B cell (primary cell): Measurements from ENCODE around the gene CNOT6L. TPM values are rescaled to one million over a fixed set of nuclear protein-coding genes. Genes with fewer than 3 reads are reported as not detected.

ENCODE experiments used
- ATAC-seq: fragments of 200-7000 bp; cut with Tn5 transposase; one replicate; pipeline ENCODE4 v1.10.0; 2021; ENCODE audit warnings: low read depth, mild to moderate bottlenecking, moderate number of reproducible peaks, moderate library complexity
- CTCF ChIA-PET: fragments of 350-600 bp; sonication (Branson Sonifier 250); formaldehyde crosslinking; loops from one replicate; lab custom pipeline; 2021; ENCODE audit warnings: antibody characterized with exemption, inconsistent platforms; lab: Charles Lee
- POLR2A ChIA-PET: fragments of 350-600 bp; sonication (Branson Sonifier 250); formaldehyde crosslinking; loops from one replicate; lab custom pipeline; 2021; ENCODE audit warnings: antibody characterized with exemption; lab: Charles Lee
- DNase-seq: peaks from one replicate; pipeline ENCODE4 v3.0.0; 2013
- H2AFZ ChIP-seq: 2 replicates; pipeline ENCODE4 v1.6.1; 2012; ENCODE audit warnings: mild to moderate bottlenecking, low read depth, low read length; ENCODE audit not compliant: insufficient read depth, poor library complexity, severe bottlenecking
- H3K27ac ChIP-seq, 2 donors: 1 replicate in 1 of 2; 2 replicates in 1 of 2; pipeline ENCODE4 v1.5.1; 2012 to 2013; ENCODE audit warnings: low read length in 2 of 2, mild to moderate bottlenecking in 2 of 2, moderate library complexity in 1 of 2
- H3K27me3 ChIP-seq, 4 experiments: fragments of 200-600 bp in 1 of 4; sonication (generic) in 1 of 4; replicated peaks in 1 of 4; 1 replicate in 2 of 4; 2 replicates in 2 of 4; pipeline versions ENCODE4 v1.6.1 to v1.7.0; 2013 to 2016; ENCODE audit warnings: low read length in 3 of 4, mild to moderate bottlenecking in 2 of 4, mixed read lengths in 1 of 4, moderate library complexity in 1 of 4; ENCODE audit not compliant: insufficient read depth in 4 of 4, control insufficient read depth in 3 of 4; ENCODE audit errors: control extremely low read depth in 1 of 4
- H3K36me3 ChIP-seq, 2 experiments: replicated peaks in 1 of 2; 1 replicate in 1 of 2; 2 replicates in 1 of 2; pipeline versions ENCODE4 v1.6.1 to v1.7.1; 2013; ENCODE audit warnings: low read length in 1 of 2; ENCODE audit not compliant: insufficient read depth in 2 of 2, control insufficient read depth in 1 of 2; ENCODE audit errors: control extremely low read depth in 1 of 2, extremely low read depth in 1 of 2
- H3K4me1 ChIP-seq, 2 donors: fragments of 200-600 bp in 1 of 2; sonication (generic) in 1 of 2; 1 replicate in 1 of 2; 2 replicates in 1 of 2; pipeline versions ENCODE4 v1.5.1 to v1.6.1; 2013 to 2017; ENCODE audit warnings: low read length in 2 of 2; ENCODE audit not compliant: control insufficient read depth in 2 of 2, insufficient read depth in 2 of 2
- H3K4me2 ChIP-seq: replicated peaks from 2 replicates; pipeline ENCODE3; 2012; ENCODE audit warnings: mild to moderate bottlenecking, low read depth, low read length; ENCODE audit not compliant: poor library complexity, severe bottlenecking
- H3K4me3 ChIP-seq, 5 experiments: fragments of 200-600 bp in 1 of 5; sonication (generic) in 1 of 5; 1 replicate in 3 of 5; 2 replicates in 2 of 5; pipeline versions ENCODE4 v1.5.1 to v1.7.0; 2011 to 2016; ENCODE audit warnings: low read length in 4 of 5, mild to moderate bottlenecking in 4 of 5, low read depth in 2 of 5, control low read depth in 1 of 5, moderate library complexity in 1 of 5; ENCODE audit not compliant: insufficient read depth in 1 of 5; ENCODE audit errors: control extremely low read depth in 1 of 5, extremely low read depth in 1 of 5
- H3K79me2 ChIP-seq: fragments of 200-600 bp; sonication (generic); one replicate; pipeline ENCODE4 v1.6.0; 2016; ENCODE audit warnings: low read length; ENCODE audit not compliant: control insufficient read depth, insufficient read depth
- H3K9ac ChIP-seq: fragments of 200-600 bp; sonication (generic); 2 replicates; pipeline ENCODE4 v1.6.1; 2017; ENCODE audit warnings: mild to moderate bottlenecking, low read length, moderate library complexity
- H3K9me3 ChIP-seq, 3 donors: one replicate each; pipeline versions ENCODE4 v1.6.1 to v1.7.1; 2013; ENCODE audit warnings: low read length in 2 of 3; ENCODE audit not compliant: control insufficient read depth in 2 of 3, insufficient read depth in 1 of 3; ENCODE audit errors: control extremely low read depth in 1 of 3
- H4K20me1 ChIP-seq: 2 replicates; pipeline ENCODE4 v1.6.0; 2012; ENCODE audit warnings: mild to moderate bottlenecking, low read length; ENCODE audit not compliant: insufficient read depth, control insufficient read depth, poor library complexity, severe bottlenecking
- H3K27ac Mint-ChIP-seq: one replicate; pipeline ENCODE4 v1.8.0; 2021; ENCODE audit warnings: mixed read lengths
- H3K27me3 Mint-ChIP-seq: one replicate; pipeline ENCODE4 v1.8.0; 2021; ENCODE audit warnings: mixed read lengths
- H3K4me1 Mint-ChIP-seq: one replicate; pipeline ENCODE4 v1.8.0; 2021; ENCODE audit warnings: mixed read lengths
- H3K4me3 Mint-ChIP-seq: one replicate; pipeline ENCODE4 v1.8.0; 2021; ENCODE audit warnings: mixed read lengths
- H3K9me3 Mint-ChIP-seq: one replicate; pipeline ENCODE4 v1.8.0; 2022; ENCODE audit warnings: mixed read lengths; ENCODE audit not compliant: insufficient read depth
- CTCF ChIP-seq: fragments of 200-600 bp; IDR thresholded peaks from one replicate; pipeline ENCODE4 v1.8.0; 2022; ENCODE audit warnings: antibody characterized with exemption, mild to moderate bottlenecking
- EZH2 ChIP-seq: IDR thresholded peaks from 2 replicates; pipeline ENCODE4 v1.6.1; 2012; ENCODE audit warnings: borderline replicate concordance, low read depth, mild to moderate bottlenecking, moderate library complexity, low read length; ENCODE audit not compliant: insufficient read depth, poor library complexity, severe bottlenecking
- WGBS: methylation state at CpG from one replicate; pipeline ENCODE4 v1.1.5; 2013; ENCODE audit warnings: missing lambda C conversion rate; ENCODE audit not compliant: insufficient coverage; 5-methylcytosine and 5-hydroxymethylcytosine counted together
- intact Hi-C: fragments of 100-400 bp; cut with micrococcal nuclease; formaldehyde crosslinking; loops from one replicate; pipeline ENCODE4 v1.10.0; 2022
- polyA plus RNA-seq: library from polyadenylated mRNA; depleted of rRNA; stranded (reverse); fragments of >200 nt; gene quantifications from 2 replicates; pipeline ENCODE4 v1.2.3, GENCODE V29; 2012
- total RNA-seq, 2 donors: library from RNA; stranded (reverse); fragments of 120-200 nt in 1 of 2; gene quantifications; 1 replicate in 1 of 2; 2 replicates in 1 of 2; pipeline versions ENCODE4 v1.2.3 to v1.2.4, GENCODE V29; 2013 to 2022

CNOT6L gene
- total and polyA plus RNA-seq, 2 donors (not counting 1 experiment from before 2014, with no cell fraction given), result 18.8 to 119 TPM

GRCh38 chr4:77788990-77789389 is 30.2 kb downstream of the CNOT6L start:
- ChIA-PET CTCF (no interaction called here), POLR2A (no interaction called here)
- H3K27ac ChIP-seq, result no peak overlapping the region
- H3K4me2 ChIP-seq, result no peak overlapping the region
- no peak overlapping the region for H3K4me3 Mint-ChIP-seq
- no peak overlapping the region for H3K4me3 ChIP-seq
- peaks cover 8 to 9% of the 10 kb centered on the region in 2 donors for H3K4me1 ChIP-seq
- no peaks in the 10 kb centered on the region for H3K27me3 ChIP-seq
- no peaks in the 10 kb centered on the region for H3K9me3 Mint-ChIP-seq
- H3K36me3 ChIP-seq, result peaks cover 3 to 4% of the 10 kb centered on the region in 2 experiments
- DNase-seq (no peak), ATAC-seq (no peak)
- H3K4me1 Mint-ChIP-seq, result peaks cover 46% of the 10 kb centered on the region
- no peaks in the 10 kb centered on the region for H3K9me3 ChIP-seq
- WGBS, result no CpG with 5 or more reads among the region's 2 CpGs
- intact Hi-C loops, result loop anchor here (5.0 kb wide), 1 partner anchor 37 kb away; no protein-coding TSS in a partner anchor
- H3K79me2 ChIP-seq, result peaks cover 100% of the 10 kb centered on the region
- H3K9ac ChIP-seq, result no peak overlapping the region
- TF ChIP-seq EZH2, result no peak
- peaks cover 94% of the 10 kb centered on the region for H4K20me1 ChIP-seq
- H2AFZ ChIP-seq, result no peak overlapping the region
- H3K27ac Mint-ChIP-seq, result no peak overlapping the region
- no peaks in the 10 kb centered on the region for H3K27me3 Mint-ChIP-seq

GRCh38 chr4:77787969-77788368 is 31.2 kb downstream of the CNOT6L start:
- peaks cover 49% of the 10 kb centered on the region for H3K4me1 Mint-ChIP-seq

More at GRCh38 chr4:77787969-77788368, 31.2 kb downstream of the CNOT6L start:
- peaks cover 94% of the 10 kb centered on the region for H4K20me1 ChIP-seq
- no peak overlapping the region for H2AFZ ChIP-seq
- no peaks in the 10 kb centered on the region for H3K27me3 ChIP-seq
- TF ChIP-seq EZH2 (no peak), CTCF (no peak)
- no peak overlapping the region for H3K9ac ChIP-seq
- WGBS, result no CpG with 5 or more reads among the region's 3 CpGs
- H3K79me2 ChIP-seq, result peaks cover 100% of the 10 kb centered on the region
- no peak overlapping the region for H3K27ac Mint-ChIP-seq
- no peak overlapping the region for H3K4me3 ChIP-seq
- ChIA-PET CTCF (no interaction called here), POLR2A (no interaction called here)
- peaks cover 3 to 4% of the 10 kb centered on the region in 2 experiments for H3K36me3 ChIP-seq
- no peak overlapping the region for H3K4me2 ChIP-seq
- H3K9me3 ChIP-seq, result no peaks in the 10 kb centered on the region
- H3K9me3 Mint-ChIP-seq, result no peaks in the 10 kb centered on the region
- H3K4me1 ChIP-seq, result peaks cover 4 to 9% of the 10 kb centered on the region in 2 donors
- no peak overlapping the region for H3K4me3 Mint-ChIP-seq
- no peak for DNase-seq
- ATAC-seq, result no peak
- no peaks in the 10 kb centered on the region for H3K27me3 Mint-ChIP-seq
- intact Hi-C loops, result loop anchor here (5.0 kb wide), 1 partner anchor 36 kb away; no protein-coding TSS in a partner anchor
- no peak overlapping the region for H3K27ac ChIP-seq
